SHP77 (cell line): Measurements from ENCODE around the gene HAX1.
"Not testable (repeated sequence)": the region's sequence is repeated elsewhere in the genome, so short reads cannot be mapped to it uniquely, and the experiment has no call there.

Source experiments
- DNase-seq, 2 experiments: peaks; one replicate each; lab custom pipeline; 2025; lab: John Stamatoyannopoulos, UW

The HAX1 gene

GRCh38 chr1:154287591-154287990, 15.2 kb downstream of the HAX1 start:
- not testable (repeated sequence) for DNase-seq

- no peak for DNase-seq
Measured at GRCh38 chr1:154288661-154289060, 16.2 kb downstream of the HAX1 start.

- DNase-seq, result no peak
Measured at GRCh38 chr1:154290921-154291320, 18.5 kb downstream of the HAX1 start.

GRCh38 chr1:154295408-154296235, 23.2 kb downstream of the HAX1 start:
- DNase-seq, result no peak

- DNase-seq, result no peak
Measured at GRCh38 chr1:154301582-154301981, 29.2 kb downstream of the HAX1 start.

- DNase-seq, result no peak
Measured at GRCh38 chr1:154304664-154305337, 32.4 kb downstream of the HAX1 start.

- no peak for DNase-seq
Measured at GRCh38 chr1:154306151-154306550, 33.7 kb downstream of the HAX1 start.

- not testable (repeated sequence) for DNase-seq
Measured at GRCh38 chr1:154307670-154308270, 35.3 kb downstream of the HAX1 start.

- DNase-seq, result not testable (repeated sequence)
Measured at GRCh38 chr1:154309136-154309535, 36.7 kb downstream of the HAX1 start.

- not testable (repeated sequence) for DNase-seq
Measured at GRCh38 chr1:154312229-154313065, 40.0 kb downstream of the HAX1 start.

- DNase-seq, result no peak
Measured at GRCh38 chr1:154313066-154313356, 40.6 kb downstream of the HAX1 start.

GRCh38 chr1:154314226-154314625, 41.8 kb downstream of the HAX1 start:
- DNase-seq, result not testable (repeated sequence)

GRCh38 chr1:154316704-154317103, 44.3 kb downstream of the HAX1 start:
- DNase-seq, result no peak

GRCh38 chr1:154318386-154318785, 46.0 kb downstream of the HAX1 start:
- no peak for DNase-seq

GRCh38 chr1:154320882-154321608, 48.6 kb downstream of the HAX1 start, which contains the start of gene AQP10:
Gene AQP10, plus strand, starts transcription at chr1:154321093. Its CDS starts 63 bp downstream, at chr1:154321156.
- no peak for DNase-seq

- DNase-seq, result not testable (repeated sequence)
Measured at GRCh38 chr1:154321609-154321934, 49.1 kb downstream of the HAX1 start.

GRCh38 chr1:154323493-154323892, 51.1 kb downstream of the HAX1 start:
- no peak for DNase-seq

- no peak for DNase-seq
Measured at GRCh38 chr1:154324241-154324640, 51.8 kb downstream of the HAX1 start.

GRCh38 chr1:154324669-154325582, 52.5 kb downstream of the HAX1 start, which contains the start of gene ATP8B2:
Gene ATP8B2, plus strand, starts transcription at chr1:154325525. Its CDS starts 2,617 bp downstream, at chr1:154328142.
- DNase-seq, result peak; percentile 92 to 94
